IMR-90 (cell line): Measurements from ENCODE around the gene MRPL1.

ENCODE experiments used
- BHLHE40 ChIP-seq: fragments of 150-350 bp; IDR thresholded peaks from 2 replicates; pipeline ENCODE4 v1.6.1; 2016; ENCODE audit warnings: mild to moderate bottlenecking, low read depth, low read length
- CEBPB ChIP-seq: IDR thresholded peaks from 2 replicates; pipeline ENCODE4 v1.6.1; 2012; ENCODE audit warnings: low read depth, low read length, improper control_type of control experiment
- MAFK ChIP-seq: IDR thresholded peaks from 2 replicates; pipeline ENCODE4 v1.6.1; 2012; ENCODE audit warnings: low read depth, low read length, improper control_type of control experiment
- MXI1 ChIP-seq: IDR thresholded peaks from 2 replicates; pipeline ENCODE4 v1.6.1; 2012; ENCODE audit warnings: low read depth, mild to moderate bottlenecking, low read length, moderate library complexity, borderline replicate concordance
- NFE2L2 ChIP-seq: fragments of 150-350 bp; IDR thresholded peaks from 2 replicates; pipeline ENCODE4 v1.6.1; 2016; ENCODE audit warnings: low read depth, mild to moderate bottlenecking, low read length
- POLR2A ChIP-seq: IDR thresholded peaks from 2 replicates; pipeline ENCODE4 v1.6.1; 2012; ENCODE audit warnings: mild to moderate bottlenecking, low read depth, low read length
- RAD21 ChIP-seq: IDR thresholded peaks from 2 replicates; pipeline ENCODE4 v1.6.1; 2012; ENCODE audit warnings: low read length, improper control_type of control experiment
- RFX5 ChIP-seq: IDR thresholded peaks from 2 replicates; pipeline ENCODE4 v1.8.0; 2012; ENCODE audit warnings: low read depth, mild to moderate bottlenecking, low read length, moderate library complexity
- TF ChIP-seq, protein P1 (sequence below): conservative IDR thresholded peaks from 2 replicates; pipeline ENCODE4 v1.5.1; 2012; ENCODE audit warnings: mild to moderate bottlenecking, low read depth, low read length, improper control_type of control experiment
- TF ChIP-seq, protein P2 (sequence below): fragments of 150-350 bp; IDR thresholded peaks from 2 replicates; pipeline ENCODE4 v1.6.1; 2017; ENCODE audit warnings: mild to moderate bottlenecking, antibody characterized with exemption, low read length, low read depth

DNA sequence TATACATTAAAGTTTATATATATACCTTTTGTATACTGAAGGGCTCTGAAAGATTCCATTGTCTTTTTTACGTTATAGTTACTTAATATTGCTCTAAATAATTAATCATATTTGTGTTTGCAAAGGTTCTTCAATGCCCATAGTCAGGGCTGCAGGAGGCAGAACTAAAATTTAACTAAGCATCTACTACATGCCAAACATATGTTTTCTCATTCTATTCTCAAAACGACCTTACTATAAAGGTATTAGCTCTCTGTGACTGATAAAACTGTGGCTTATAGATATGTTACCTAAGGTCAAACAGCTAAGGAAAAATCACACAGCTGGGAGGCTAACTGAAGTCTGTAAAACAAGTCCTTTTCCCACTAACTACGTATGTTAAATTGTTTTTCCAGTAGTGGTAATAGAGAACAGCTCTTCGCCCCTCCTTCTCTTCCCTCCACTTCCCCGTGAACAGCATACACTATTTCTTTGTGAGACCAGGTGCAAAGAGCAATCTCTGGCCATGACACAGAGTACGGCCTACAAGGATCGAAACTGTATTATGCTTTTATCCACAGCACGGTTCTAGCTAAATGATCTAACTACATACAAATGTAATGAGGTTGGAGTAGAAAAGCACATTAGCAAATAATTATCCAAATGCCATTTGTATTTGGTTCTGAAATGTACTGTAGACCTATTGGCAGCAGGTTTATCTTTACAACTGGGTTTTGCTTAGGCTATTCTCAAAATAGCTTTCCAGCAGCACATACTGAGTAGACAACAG is 45.1 kb upstream of the MRPL1 start:
- TF ChIP-seq, protein P1, sequence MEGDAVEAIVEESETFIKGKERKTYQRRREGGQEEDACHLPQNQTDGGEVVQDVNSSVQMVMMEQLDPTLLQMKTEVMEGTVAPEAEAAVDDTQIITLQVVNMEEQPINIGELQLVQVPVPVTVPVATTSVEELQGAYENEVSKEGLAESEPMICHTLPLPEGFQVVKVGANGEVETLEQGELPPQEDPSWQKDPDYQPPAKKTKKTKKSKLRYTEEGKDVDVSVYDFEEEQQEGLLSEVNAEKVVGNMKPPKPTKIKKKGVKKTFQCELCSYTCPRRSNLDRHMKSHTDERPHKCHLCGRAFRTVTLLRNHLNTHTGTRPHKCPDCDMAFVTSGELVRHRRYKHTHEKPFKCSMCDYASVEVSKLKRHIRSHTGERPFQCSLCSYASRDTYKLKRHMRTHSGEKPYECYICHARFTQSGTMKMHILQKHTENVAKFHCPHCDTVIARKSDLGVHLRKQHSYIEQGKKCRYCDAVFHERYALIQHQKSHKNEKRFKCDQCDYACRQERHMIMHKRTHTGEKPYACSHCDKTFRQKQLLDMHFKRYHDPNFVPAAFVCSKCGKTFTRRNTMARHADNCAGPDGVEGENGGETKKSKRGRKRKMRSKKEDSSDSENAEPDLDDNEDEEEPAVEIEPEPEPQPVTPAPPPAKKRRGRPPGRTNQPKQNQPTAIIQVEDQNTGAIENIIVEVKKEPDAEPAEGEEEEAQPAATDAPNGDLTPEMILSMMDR: no peak
- no peak for TF ChIP-seq POLR2A
- no peak for TF ChIP-seq MAFK
- no peak for TF ChIP-seq RFX5
- no peak for TF ChIP-seq RAD21
- no peak for TF ChIP-seq NFE2L2
- TF ChIP-seq CEBPB: no peak
- TF ChIP-seq MXI1: no peak
- no peak for TF ChIP-seq BHLHE40
- TF ChIP-seq, protein P2, sequence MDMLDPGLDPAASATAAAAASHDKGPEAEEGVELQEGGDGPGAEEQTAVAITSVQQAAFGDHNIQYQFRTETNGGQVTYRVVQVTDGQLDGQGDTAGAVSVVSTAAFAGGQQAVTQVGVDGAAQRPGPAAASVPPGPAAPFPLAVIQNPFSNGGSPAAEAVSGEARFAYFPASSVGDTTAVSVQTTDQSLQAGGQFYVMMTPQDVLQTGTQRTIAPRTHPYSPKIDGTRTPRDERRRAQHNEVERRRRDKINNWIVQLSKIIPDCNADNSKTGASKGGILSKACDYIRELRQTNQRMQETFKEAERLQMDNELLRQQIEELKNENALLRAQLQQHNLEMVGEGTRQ: no peak
